Activated naive CD4-positive, alpha-beta T cell treated with anti-CD3 and anti-CD28 coated beads, Interleukin-2, amount 50 U/mL, for 24 hours (primary cell): Measurements from ENCODE around the gene GAB3.
"Not testable (repeated sequence)": the region's sequence is repeated elsewhere in the genome, so short reads cannot be mapped to it uniquely, and the experiment has no call there.

ENCODE experiments used
- H3K27ac Mint-ChIP-seq: one replicate; pipeline ENCODE4 v1.8.0; 2021; ENCODE audit warnings: mild to moderate bottlenecking, mixed read lengths
- H3K27me3 Mint-ChIP-seq: one replicate; pipeline ENCODE4 v1.8.0; 2021; ENCODE audit warnings: mixed read lengths
- H3K36me3 Mint-ChIP-seq: one replicate; pipeline ENCODE4 v1.8.0; 2021; ENCODE audit warnings: mixed read lengths
- H3K4me1 Mint-ChIP-seq: one replicate; pipeline ENCODE4 v1.8.0; 2021; ENCODE audit warnings: mixed read lengths
- H3K4me3 Mint-ChIP-seq: one replicate; pipeline ENCODE4 v1.8.0; 2021; ENCODE audit warnings: mild to moderate bottlenecking, mixed read lengths
- H3K9me3 Mint-ChIP-seq: one replicate; pipeline ENCODE4 v1.8.0; 2021; ENCODE audit warnings: mixed read lengths

GAB3 gene

DNA sequence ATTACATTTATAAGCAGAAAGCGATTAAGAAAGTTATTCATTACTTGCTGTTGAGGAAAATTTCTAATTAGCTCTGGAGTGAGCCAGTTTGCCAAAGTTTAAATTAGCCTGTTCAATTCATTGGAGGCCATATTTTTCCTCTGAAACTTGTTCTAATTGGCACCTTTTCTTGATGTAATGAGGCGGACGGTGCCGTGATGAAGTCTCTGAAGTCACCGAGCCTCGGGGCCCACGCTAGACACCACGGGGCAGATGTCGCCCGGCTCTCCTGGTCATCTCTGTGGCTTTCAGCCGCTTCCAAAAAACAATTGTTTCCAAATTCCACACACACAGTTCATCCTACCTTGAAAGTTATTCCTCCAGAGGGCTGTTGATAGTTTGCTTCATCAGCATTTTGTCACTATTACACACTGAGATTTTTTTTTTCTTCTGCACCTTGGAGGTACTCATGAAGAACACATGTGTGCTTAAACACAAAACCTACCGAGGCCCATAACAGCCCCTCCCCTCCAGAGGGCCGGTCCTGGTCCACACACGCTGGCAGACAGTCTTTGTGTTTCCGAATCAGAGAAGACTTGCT, 93.6 kb downstream of the GAB3 start:
- H3K4me1 Mint-ChIP-seq, result no peaks in the 10 kb centered on the region
- no peak overlapping the region for H3K27ac Mint-ChIP-seq
- no peaks in the 10 kb centered on the region for H3K36me3 Mint-ChIP-seq
- H3K27me3 Mint-ChIP-seq, result no peaks in the 10 kb centered on the region
- no peaks in the 10 kb centered on the region for H3K9me3 Mint-ChIP-seq
- H3K4me3 Mint-ChIP-seq, result no peak overlapping the region

DNA sequence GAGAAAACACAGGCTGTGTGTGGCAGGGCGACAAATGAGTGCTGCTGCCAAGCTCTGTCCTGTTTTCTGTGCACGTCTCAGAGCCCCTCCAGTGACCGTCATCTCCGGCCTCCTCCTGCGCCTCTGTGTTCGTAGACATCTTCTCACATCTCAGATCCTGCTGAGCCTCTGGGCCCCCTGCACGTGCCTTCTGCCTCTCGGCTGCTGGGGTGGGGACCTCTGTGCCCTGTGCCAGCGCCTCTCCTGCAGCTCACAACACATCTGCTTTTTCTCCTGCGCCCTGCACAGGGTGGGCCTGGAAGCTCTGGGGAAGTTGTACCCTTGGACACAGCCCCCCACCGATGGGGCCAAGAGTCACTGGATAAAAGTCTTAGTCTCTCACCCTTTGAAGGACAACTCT, 95.1 kb downstream of the GAB3 start:
- H3K36me3 Mint-ChIP-seq, result no peaks in the 10 kb centered on the region
- no peak overlapping the region for H3K27ac Mint-ChIP-seq
- H3K9me3 Mint-ChIP-seq, result no peaks in the 10 kb centered on the region
- no peaks in the 10 kb centered on the region for H3K27me3 Mint-ChIP-seq
- no peak overlapping the region for H3K4me3 Mint-ChIP-seq
- no peaks in the 10 kb centered on the region for H3K4me1 Mint-ChIP-seq

DNA sequence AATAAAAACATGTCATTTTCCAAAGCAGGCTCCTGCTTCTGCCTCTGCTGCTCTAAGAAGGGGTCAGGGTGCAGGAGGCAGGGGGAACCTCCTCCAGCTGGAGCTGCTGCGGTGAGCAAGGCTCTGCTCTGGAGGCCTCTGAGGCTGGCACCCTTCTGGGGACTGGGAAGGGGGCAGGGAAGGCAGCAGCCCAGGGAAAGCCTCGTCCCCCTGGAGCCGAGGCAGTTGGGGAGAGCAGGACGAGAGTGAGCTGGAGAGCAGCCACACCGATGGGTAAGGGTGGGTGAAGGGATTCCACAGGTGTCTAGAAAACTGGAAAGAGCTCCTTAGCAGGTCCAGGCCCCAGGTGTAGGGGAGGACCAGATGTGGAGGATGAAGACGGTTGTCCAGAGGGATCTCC, 95.5 kb downstream of the GAB3 start:
- Mint-ChIP-seq H3K27me3 (no peaks in the 10 kb centered on the region), H3K27ac (no peak overlapping the region), H3K36me3 (no peaks in the 10 kb centered on the region), H3K4me3 (no peak overlapping the region), H3K4me1 (no peaks in the 10 kb centered on the region), H3K9me3 (no peaks in the 10 kb centered on the region)

DNA sequence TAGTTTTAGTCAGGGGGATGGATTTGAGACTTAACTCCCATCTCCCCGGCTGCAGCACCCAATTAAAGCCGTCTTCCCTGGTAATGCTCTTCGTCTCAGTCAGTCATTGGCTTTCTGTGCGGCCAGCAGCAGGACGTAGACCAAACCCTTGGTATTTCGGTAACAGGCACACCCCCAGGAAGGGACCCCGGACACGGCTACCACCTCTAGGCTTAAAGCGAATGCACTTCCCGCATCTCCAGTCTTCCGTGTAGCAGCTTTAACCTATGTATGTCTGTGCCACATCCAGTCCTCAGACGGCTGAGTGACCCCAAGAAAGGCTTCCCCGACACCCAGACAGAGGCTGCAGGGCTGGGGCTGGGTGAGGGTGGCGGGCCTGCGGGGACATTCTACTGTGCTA, 96.0 kb downstream of the GAB3 start:
- no peaks in the 10 kb centered on the region for H3K9me3 Mint-ChIP-seq
- H3K27me3 Mint-ChIP-seq, result no peaks in the 10 kb centered on the region
- H3K4me1 Mint-ChIP-seq, result no peaks in the 10 kb centered on the region
- no peak overlapping the region for H3K4me3 Mint-ChIP-seq
- H3K36me3 Mint-ChIP-seq, result no peaks in the 10 kb centered on the region
- no peak overlapping the region for H3K27ac Mint-ChIP-seq

DNA sequence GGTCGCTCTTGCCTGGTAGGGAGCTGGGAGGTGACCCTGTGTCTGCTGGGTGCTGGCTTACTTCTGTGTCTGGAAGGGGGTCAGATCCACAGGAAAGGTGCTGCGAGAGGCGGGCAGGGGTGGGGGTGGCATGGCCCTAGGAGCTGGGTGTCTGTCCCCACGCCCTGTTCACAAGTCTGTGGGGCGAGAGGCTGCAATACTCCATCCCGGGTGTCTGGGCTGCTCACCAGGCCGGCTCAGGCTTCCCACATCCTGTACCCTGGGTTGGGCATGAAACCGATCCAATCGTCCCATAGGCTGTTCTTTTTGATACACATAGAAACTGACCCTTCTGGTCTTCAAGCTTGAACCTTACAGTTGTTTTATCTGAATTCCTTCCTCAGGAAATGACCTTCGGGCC, 96.5 kb downstream of the GAB3 start:
- Mint-ChIP-seq H3K4me3 (no peak overlapping the region), H3K9me3 (no peaks in the 10 kb centered on the region), H3K27me3 (no peaks in the 10 kb centered on the region), H3K36me3 (no peaks in the 10 kb centered on the region), H3K4me1 (no peaks in the 10 kb centered on the region), H3K27ac (no peak overlapping the region)

DNA sequence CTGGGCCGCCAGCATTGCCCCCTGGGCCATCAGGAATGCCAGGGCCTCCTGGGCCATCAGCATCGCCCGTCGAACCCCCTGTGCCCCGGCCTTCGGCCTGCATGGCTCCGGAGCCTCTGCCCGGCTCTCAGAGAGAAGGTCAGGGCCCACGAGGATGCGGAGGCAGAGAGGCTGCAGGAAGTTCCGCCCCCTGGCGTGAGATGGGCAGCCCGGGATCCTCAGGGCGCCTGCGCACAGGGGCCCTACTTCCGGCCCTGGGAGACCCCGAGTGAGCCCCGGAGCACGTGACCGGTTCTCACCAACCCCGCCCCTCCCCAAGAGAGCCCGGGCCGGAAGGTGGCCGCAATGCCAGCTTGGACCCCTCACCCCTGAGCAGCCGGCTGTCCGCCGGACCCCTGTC, 97.5 kb downstream of the GAB3 start, which contains the start of gene CTAG2:
Gene CTAG2 (minus strand): TSS at position 167 of the 400 bp plus-strand sequence. CDS start 64 bp downstream, at position 103.
- not testable (repeated sequence) for H3K27ac Mint-ChIP-seq, H3K4me3 Mint-ChIP-seq, H3K27me3 Mint-ChIP-seq, H3K36me3 Mint-ChIP-seq, H3K4me1 Mint-ChIP-seq, H3K9me3 Mint-ChIP-seq

DNA sequence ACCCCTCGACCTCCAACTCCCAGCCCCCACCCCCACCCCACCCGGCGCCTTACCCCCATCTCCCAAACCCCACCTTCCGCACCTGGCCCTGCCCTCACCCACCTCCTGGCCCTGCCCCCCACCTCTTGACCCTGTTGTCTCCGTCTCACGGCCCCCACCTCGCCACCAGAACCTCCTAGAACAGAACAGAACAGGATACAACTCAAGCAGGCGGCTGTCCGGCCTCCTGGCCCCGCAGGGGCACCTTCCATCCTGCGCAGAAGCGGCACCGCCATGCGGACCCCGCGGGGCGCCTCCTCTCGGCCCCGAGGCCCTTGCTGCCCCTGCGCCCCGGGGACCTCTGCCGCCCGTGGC, 97.9 kb downstream of the GAB3 start:
- no peak overlapping the region for H3K27ac Mint-ChIP-seq
- no peaks in the 10 kb centered on the region for H3K9me3 Mint-ChIP-seq
- no peaks in the 10 kb centered on the region for H3K36me3 Mint-ChIP-seq
- no peaks in the 10 kb centered on the region for H3K4me1 Mint-ChIP-seq
- H3K27me3 Mint-ChIP-seq, result no peaks in the 10 kb centered on the region
- H3K4me3 Mint-ChIP-seq, result no peak overlapping the region

DNA sequence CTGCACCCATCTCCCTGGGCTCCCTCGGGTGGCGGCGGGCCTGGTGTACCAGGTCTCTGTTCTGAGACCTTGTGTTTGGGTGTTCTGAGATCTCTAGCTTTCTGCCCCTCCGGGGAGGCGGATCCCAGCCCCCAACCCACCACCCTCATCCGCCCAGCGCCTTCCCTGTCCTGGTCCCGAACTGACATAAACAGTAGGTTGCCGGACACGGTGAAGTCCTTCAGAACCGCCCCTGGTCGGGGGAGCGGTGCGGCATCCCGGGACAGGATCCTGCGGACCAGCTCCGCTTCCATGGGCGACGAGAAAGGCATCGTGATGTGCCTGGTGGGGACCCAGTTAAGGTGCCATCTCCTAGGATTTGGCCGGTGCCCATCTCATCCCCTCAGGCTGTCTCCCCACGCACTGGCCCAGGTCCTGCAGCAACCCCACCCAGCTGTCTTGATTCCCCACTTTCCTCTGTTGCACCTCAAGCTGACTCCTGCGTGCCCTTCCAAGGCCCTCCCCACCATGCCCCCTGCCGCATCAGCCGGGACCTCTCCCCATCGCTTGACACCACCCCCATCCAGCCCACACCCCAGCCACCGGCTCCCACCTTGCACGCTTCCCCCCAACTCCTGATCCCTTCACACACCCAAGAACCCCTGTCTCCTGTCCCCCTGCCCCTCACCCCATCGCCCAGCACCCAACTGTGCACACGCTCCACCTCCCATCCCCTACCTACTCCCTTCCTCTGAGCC, 98.4 kb downstream of the GAB3 start:
- H3K4me1 Mint-ChIP-seq, result no peaks in the 10 kb centered on the region
- H3K27me3 Mint-ChIP-seq, result no peaks in the 10 kb centered on the region
- no peak overlapping the region for H3K27ac Mint-ChIP-seq
- no peaks in the 10 kb centered on the region for H3K9me3 Mint-ChIP-seq
- H3K36me3 Mint-ChIP-seq, result no peaks in the 10 kb centered on the region
- H3K4me3 Mint-ChIP-seq, result no peak overlapping the region

DNA sequence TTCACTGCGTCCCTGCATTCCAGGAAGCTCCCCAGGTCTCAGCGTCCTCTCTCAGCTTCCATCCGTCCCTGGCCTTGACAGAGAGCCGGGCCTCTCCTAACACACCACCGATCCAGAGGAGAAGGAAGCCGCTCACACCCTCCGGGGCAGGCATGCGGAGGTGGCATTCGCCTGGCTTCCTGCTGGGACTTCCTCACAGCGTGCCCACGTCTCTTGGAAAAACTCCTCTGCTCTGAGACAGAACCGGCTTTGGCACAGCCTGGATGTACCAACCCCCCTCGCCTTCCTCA, 100.7 kb downstream of the GAB3 start:
- Mint-ChIP-seq H3K27me3 (no peaks in the 10 kb centered on the region), H3K9me3 (no peaks in the 10 kb centered on the region), H3K36me3 (no peaks in the 10 kb centered on the region), H3K27ac (no peak overlapping the region), H3K4me1 (no peaks in the 10 kb centered on the region), H3K4me3 (no peak overlapping the region)

DNA sequence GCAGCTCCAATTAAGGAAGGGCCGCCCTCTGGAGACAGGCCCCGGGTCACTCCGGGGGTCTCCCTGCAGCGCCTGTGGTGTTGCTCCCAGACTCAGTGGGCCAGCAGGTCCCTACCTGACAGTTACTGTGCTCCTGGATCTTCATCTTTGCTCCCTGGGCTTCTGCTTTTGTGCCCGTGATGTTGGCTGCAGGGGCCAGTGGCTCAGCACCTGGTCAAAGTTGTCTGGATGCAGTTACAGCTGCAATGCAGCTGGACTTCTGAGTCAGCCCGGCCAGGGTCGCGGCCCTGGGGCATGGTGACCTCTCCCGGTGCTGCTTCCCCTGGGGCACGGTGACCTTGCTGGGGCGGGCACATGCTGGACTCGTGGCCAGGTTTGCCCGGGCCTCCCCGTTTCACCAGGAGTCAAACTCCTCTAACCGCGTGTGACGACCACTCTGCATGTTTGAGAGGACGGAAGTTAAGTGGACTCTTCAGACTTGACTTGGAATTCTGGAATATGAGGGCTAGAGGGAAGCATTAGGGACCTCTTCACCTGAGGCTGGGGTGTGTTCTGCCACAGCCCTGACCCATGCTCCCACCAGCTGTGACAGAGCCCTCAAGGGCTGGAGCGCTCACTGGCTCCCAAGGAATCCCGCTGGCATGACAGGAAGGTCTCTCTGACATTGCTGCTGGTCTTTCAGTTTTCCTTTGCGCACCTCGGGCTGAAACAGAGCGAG, 101.2 kb downstream of the GAB3 start:
- Mint-ChIP-seq H3K4me1 (no peaks in the 10 kb centered on the region), H3K27me3 (no peaks in the 10 kb centered on the region), H3K9me3 (no peaks in the 10 kb centered on the region), H3K36me3 (no peaks in the 10 kb centered on the region), H3K27ac (no peak overlapping the region), H3K4me3 (no peak overlapping the region)

DNA sequence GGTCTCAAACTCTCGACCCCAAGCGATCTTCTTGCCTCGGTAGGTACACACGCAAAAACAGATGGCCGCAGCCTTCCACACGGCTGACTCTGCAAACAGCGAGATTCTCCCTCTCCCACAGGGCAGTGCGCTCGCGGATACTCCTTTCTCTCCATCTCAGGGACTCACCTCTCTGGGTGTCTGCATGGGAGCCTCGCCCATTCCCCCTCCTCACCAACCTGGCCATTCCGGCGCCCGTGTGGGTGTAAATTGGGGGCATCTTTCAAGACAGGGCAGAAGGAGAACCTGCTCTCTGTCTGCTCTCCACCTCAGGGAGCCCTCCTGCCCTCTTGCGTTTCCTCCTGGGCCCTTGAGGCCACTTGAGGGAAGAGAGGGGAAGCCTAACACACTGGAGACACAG, 101.9 kb downstream of the GAB3 start:
- H3K4me1 Mint-ChIP-seq, result no peaks in the 10 kb centered on the region
- H3K27ac Mint-ChIP-seq, result no peak overlapping the region
- no peak overlapping the region for H3K4me3 Mint-ChIP-seq
- H3K27me3 Mint-ChIP-seq, result no peaks in the 10 kb centered on the region
- no peaks in the 10 kb centered on the region for H3K36me3 Mint-ChIP-seq
- no peaks in the 10 kb centered on the region for H3K9me3 Mint-ChIP-seq

DNA sequence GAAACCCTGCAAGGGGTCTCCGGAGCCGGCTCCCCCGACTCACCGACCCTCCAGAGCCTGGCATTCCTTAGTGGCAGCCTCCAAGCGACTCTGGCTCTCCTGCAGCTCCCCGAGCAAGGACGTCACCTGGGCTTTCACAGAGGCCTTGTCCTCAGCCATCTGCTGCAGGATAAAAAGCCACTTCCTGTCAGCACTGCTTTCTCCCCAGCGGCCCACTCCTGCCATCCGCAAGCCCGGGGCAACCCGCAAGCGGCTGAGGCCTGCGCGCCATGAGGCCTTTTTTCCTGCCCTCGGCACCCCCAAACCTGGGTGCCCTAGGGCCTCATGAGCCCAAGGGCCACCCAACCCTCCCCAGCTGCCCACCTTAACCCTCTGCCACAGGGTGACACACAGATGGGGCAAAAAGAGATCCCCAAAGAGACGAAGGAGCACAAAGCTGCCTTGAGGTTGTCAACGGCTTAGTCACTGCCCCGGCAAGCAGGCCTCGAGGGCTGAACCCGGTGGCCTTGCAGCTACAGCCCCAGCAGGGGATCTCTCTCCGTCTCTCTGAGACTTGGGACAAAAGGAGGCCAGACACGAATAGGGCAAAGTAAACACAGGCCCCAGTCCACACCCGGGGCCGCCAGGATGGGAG, 105.0 kb downstream of the GAB3 start:
- not testable (repeated sequence) for H3K9me3 Mint-ChIP-seq, H3K27me3 Mint-ChIP-seq, H3K4me1 Mint-ChIP-seq, H3K27ac Mint-ChIP-seq, H3K4me3 Mint-ChIP-seq, H3K36me3 Mint-ChIP-seq

DNA sequence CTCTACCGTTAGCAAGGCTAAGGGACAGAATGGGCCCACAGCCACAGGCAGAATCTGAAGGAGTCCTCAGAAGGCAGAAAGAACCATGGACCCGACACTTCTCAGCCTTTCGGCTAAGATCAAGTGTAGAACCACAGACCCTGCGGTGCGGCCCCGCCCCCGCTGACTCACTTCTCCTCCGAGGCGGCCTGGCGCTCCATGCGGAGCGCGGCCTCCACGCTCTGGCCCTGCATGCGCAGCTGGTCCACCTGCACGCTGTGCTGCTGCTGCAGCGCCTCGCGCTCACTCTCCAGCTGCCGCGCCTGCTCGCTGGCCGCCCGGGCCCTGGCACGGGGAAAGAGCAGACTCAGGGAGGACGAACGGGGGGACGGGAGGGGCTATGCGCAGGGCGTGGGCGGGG, 107.2 kb downstream of the GAB3 start:
- H3K4me1 Mint-ChIP-seq, H3K36me3 Mint-ChIP-seq, H3K27me3 Mint-ChIP-seq, H3K27ac Mint-ChIP-seq, H3K4me3 Mint-ChIP-seq, H3K9me3 Mint-ChIP-seq: not testable (repeated sequence)

DNA sequence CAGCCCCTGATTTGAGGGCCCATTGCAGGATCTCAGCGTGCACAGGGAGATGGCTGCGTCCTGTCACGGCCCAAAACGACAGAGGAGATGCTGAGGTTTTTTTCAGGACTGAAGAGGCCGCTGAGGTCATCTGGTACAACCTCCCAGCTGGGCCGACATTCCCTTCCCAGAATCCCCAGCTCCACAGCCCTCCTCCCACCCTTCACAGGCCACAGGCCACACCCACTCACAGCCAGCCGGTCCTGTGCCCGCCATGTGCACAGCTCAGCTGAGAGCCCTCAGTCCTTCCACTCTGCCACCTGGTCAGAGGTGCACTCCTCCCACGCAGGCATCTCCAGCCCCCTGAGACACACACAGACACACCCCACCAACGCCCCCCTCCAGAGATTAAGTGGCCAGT, 109.1 kb downstream of the GAB3 start:
- H3K36me3 Mint-ChIP-seq, H3K4me3 Mint-ChIP-seq, H3K27me3 Mint-ChIP-seq, H3K9me3 Mint-ChIP-seq, H3K27ac Mint-ChIP-seq, H3K4me1 Mint-ChIP-seq: not testable (repeated sequence)

DNA sequence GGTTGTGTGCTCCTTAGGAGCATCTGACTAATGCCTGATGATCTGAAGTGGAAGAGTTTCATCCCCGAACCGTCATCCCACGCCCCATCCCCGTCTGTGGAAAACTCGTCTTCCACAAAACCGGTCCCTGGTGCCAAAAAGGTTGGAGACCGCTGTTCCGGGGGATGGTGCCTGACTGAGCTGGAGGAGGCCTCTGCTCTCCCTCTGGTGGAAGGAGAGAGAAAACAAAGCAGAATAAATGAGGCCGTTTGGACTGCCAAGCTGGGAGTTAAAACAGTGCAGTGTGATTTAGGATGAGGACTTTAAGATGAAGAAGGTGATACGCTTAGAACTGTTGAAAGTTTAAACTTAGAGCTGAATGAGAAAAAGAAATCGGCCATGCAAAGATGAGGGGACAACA, 117.2 kb downstream of the GAB3 start:
- not testable (repeated sequence) for H3K36me3 Mint-ChIP-seq, H3K27ac Mint-ChIP-seq, H3K4me3 Mint-ChIP-seq, H3K4me1 Mint-ChIP-seq, H3K9me3 Mint-ChIP-seq, H3K27me3 Mint-ChIP-seq

DNA sequence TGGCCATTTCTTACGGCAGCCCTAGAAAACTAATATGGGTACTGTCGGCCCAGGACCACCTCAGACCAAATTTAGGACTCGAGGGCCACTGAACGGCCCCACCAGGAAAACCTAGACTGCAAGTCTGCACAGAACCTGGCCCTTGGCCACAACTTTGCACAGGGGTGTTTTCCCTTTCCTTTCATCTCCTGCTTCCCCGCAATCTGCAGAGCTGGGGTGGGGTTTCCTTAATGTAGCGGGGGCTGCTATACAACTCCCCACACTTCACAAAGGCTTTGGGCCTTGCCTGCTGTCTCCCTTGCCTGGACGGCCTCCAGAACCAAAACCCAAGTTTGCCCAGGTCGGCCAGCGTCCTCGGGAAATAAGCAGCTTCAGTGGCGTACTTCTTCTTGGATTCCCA, 119.9 kb downstream of the GAB3 start:
- not testable (repeated sequence) for H3K27ac Mint-ChIP-seq, H3K4me3 Mint-ChIP-seq, H3K27me3 Mint-ChIP-seq, H3K4me1 Mint-ChIP-seq, H3K36me3 Mint-ChIP-seq, H3K9me3 Mint-ChIP-seq
